MCF 10A (cell line): ENCODE data around the gene CEP128. TPM values are rescaled to one million over a fixed set of nuclear protein-coding genes. Genes with fewer than 3 reads are reported as not detected.

ENCODE experiments used
- BruUV-seq: library from RNA; stranded (reverse); fragments of 400-500 nt; replicated peaks from 2 replicates; lab custom pipeline; 2021; lab: Mats Ljungman, UMichigan
- CTCF ChIA-PET: fragments of 300-600 bp; sonication (Branson Sonifier 250); formaldehyde crosslinking; extraction: SDS; loops from one replicate; lab custom pipeline; 2021; ENCODE audit warnings: antibody characterized with exemption, inconsistent platforms; lab: Yijun Ruan, JAX
- POLR2A ChIA-PET: fragments of 300-600, 350-650 bp; sonication (Branson Sonifier 250); formaldehyde crosslinking; extraction: SDS; loops from one replicate; lab custom pipeline; 2020; ENCODE audit warnings: antibody characterized with exemption, inconsistent platforms; lab: Yijun Ruan, JAX
- DNase-seq: peaks from one replicate; pipeline ENCODE4 v3.0.0-alpha.2; 2018; ENCODE audit not compliant: unreplicated experiment
- H3K27ac Mint-ChIP-seq: one replicate; pipeline ENCODE4 v1.8.0; 2022; ENCODE audit warnings: mild to moderate bottlenecking, low read depth, mixed read lengths; ENCODE audit not compliant: unreplicated experiment
- H3K27me3 Mint-ChIP-seq: one replicate; pipeline ENCODE4 v1.8.0; 2022; ENCODE audit warnings: mixed read lengths; ENCODE audit not compliant: insufficient read depth, unreplicated experiment
- H3K36me3 Mint-ChIP-seq: one replicate; pipeline ENCODE4 v1.8.0; 2022; ENCODE audit warnings: mild to moderate bottlenecking, moderate library complexity, mixed read lengths; ENCODE audit not compliant: insufficient read depth, unreplicated experiment
- H3K4me1 Mint-ChIP-seq: one replicate; pipeline ENCODE4 v1.8.0; 2022; ENCODE audit warnings: mixed read lengths; ENCODE audit not compliant: insufficient read depth, unreplicated experiment
- H3K4me3 Mint-ChIP-seq: one replicate; pipeline ENCODE4 v1.8.0; 2022; ENCODE audit warnings: mild to moderate bottlenecking, moderate library complexity, mixed read lengths; ENCODE audit not compliant: unreplicated experiment
- H3K9me3 Mint-ChIP-seq: one replicate; pipeline ENCODE4 v1.8.0; 2022; ENCODE audit warnings: mixed read lengths; ENCODE audit not compliant: unreplicated experiment
- intact Hi-C: fragments of 100-400 bp; cut with micrococcal nuclease; formaldehyde crosslinking; loops from 2 replicates; pipeline ENCODE4 v1.14.1; 2022
- total RNA-seq: library from RNA; stranded (reverse); gene quantifications from 2 replicates; pipeline ENCODE4 v1.2.3, GENCODE V29; 2022
- TF ChIP-seq, protein P1 (sequence below): fragments of 200-600 bp; IDR thresholded peaks from one replicate; pipeline ENCODE4 v1.8.0; 2022; ENCODE audit warnings: antibody characterized with exemption, mild to moderate bottlenecking; ENCODE audit not compliant: unreplicated experiment

The CEP128 gene
- total RNA-seq, 1 experiment from 2014 or later, result 12.5 TPM

DNA sequence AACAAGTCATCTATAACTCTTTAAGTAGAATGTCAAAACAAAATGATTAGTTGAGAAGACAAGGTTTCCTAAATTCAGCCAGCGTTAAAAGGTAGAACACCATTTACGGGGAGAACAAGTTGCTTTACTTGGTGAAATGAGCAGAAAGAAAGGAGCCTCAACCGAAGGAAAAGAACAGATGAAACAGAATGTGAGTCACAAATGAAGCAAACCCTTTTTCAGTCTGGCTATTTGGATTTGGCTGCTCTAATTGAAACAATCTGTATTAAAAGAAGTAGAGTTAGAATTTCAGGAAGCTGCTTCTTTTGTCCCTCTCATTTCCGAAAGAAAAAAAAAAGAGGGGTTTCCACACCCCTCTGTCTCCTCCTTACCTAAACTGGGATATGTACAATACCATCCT, 34.6 kb downstream of the CEP128 start:
- intact Hi-C loops, result no loop called here
- Mint-ChIP-seq H3K4me1 (no peaks in the 10 kb centered on the region), H3K27ac (no peak overlapping the region), H3K36me3 (peaks cover 6% of the 10 kb centered on the region), H3K9me3 (no peaks in the 10 kb centered on the region), H3K27me3 (no peaks in the 10 kb centered on the region), H3K4me3 (no peak overlapping the region)
- no peak for DNase-seq
- CTCF ChIA-PET, result no interaction called here
- TF ChIP-seq, protein P1, sequence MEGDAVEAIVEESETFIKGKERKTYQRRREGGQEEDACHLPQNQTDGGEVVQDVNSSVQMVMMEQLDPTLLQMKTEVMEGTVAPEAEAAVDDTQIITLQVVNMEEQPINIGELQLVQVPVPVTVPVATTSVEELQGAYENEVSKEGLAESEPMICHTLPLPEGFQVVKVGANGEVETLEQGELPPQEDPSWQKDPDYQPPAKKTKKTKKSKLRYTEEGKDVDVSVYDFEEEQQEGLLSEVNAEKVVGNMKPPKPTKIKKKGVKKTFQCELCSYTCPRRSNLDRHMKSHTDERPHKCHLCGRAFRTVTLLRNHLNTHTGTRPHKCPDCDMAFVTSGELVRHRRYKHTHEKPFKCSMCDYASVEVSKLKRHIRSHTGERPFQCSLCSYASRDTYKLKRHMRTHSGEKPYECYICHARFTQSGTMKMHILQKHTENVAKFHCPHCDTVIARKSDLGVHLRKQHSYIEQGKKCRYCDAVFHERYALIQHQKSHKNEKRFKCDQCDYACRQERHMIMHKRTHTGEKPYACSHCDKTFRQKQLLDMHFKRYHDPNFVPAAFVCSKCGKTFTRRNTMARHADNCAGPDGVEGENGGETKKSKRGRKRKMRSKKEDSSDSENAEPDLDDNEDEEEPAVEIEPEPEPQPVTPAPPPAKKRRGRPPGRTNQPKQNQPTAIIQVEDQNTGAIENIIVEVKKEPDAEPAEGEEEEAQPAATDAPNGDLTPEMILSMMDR, result no peak
- POLR2A ChIA-PET, result no interaction called here
- BruUV-seq, result no TSS peak

DNA sequence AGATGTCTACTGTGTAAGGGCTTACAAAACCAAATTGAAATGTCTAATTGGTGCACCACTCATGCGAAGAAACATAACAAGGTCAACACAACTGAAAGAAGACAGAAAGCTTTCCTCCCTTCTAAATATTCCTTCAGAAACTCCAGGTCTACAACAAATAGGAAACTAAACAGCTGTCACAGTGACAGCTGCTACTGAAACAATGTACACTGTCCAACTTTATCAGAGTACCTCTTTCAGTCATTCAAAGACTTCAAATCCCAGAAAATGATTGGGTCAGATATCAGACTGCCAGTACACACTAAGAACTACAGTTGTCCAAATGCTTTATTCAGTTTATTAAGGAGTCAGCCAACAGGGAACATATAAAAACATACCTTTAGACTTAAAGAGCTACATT, 35.2 kb downstream of the CEP128 start:
- no peak for DNase-seq
- TF ChIP-seq, protein P1, result no peak
- no peak overlapping the region for H3K27ac Mint-ChIP-seq
- ChIA-PET CTCF (interaction anchor here (0.6 kb wide), 2 partner anchors 127 to 857 kb away, joined by 3 to 4 read pairs; no protein-coding TSS in a partner anchor), POLR2A (interaction anchor here (1.0 kb wide), 1 partner anchor 9 kb away, joined by 3 read pairs; no protein-coding TSS in a partner anchor)
- H3K36me3 Mint-ChIP-seq, result peaks cover 6% of the 10 kb centered on the region
- no peak overlapping the region for H3K4me3 Mint-ChIP-seq
- no peaks in the 10 kb centered on the region for H3K9me3 Mint-ChIP-seq
- no peaks in the 10 kb centered on the region for H3K4me1 Mint-ChIP-seq
- H3K27me3 Mint-ChIP-seq, result no peaks in the 10 kb centered on the region
- intact Hi-C loops, result no loop called here
- BruUV-seq, result no TSS peak

DNA sequence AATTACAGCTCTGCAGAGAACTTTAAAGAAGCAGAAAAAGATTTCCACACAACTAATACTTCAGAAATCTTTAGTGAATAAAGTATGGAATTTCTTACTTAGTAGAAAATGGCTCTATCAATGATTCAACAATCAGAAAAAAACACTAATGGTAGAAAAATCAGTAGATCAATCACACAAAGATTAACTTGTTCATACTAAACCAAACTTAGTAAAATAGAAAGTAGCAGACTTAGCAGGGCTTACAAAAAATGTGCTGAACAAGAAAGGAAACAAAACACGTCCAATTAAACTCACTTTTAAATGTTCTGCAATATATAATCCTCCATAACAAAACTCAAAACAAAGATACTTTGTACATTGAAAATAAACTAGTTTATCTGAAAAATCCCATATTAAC, 38.9 kb downstream of the CEP128 start:
- Mint-ChIP-seq H3K4me1 (no peaks in the 10 kb centered on the region), H3K27ac (no peak overlapping the region), H3K36me3 (no peaks in the 10 kb centered on the region)

DNA sequence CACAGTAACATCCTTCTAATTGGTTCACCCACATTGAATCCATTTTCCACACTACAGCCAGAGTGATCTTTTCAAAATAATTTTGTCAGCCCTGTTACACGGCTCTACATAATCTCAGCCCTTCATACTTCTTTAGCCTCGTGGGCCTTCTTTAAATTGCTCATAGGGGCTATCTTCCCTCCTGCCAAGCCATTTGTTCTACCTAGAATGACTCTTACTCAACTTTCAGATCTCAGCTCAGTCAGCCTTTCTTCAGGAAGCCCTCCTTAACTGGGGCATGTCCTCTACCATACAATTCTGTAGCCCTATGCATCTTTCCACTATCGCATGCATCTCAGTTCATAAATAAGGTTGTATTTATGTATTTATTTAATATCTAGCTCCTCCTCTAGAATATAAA, 39.7 kb downstream of the CEP128 start:
- H3K27ac Mint-ChIP-seq, result no peak overlapping the region
- ChIA-PET CTCF (no interaction called here), POLR2A (no interaction called here)
- no peak overlapping the region for H3K4me3 Mint-ChIP-seq
- TF ChIP-seq, protein P1, result no peak
- H3K27me3 Mint-ChIP-seq, result no peaks in the 10 kb centered on the region
- H3K4me1 Mint-ChIP-seq, result no peaks in the 10 kb centered on the region
- no peaks in the 10 kb centered on the region for H3K36me3 Mint-ChIP-seq
- BruUV-seq, result no TSS peak
- no peak for DNase-seq
- H3K9me3 Mint-ChIP-seq, result no peaks in the 10 kb centered on the region
- intact Hi-C loops, result no loop called here

More for the DNA sequence above, 38.9 kb downstream of the CEP128 start:
- BruUV-seq, result no TSS peak
- no peaks in the 10 kb centered on the region for H3K9me3 Mint-ChIP-seq
- no peak for DNase-seq
- intact Hi-C loops, result no loop called here
- no peak overlapping the region for H3K4me3 Mint-ChIP-seq
- H3K27me3 Mint-ChIP-seq, result no peaks in the 10 kb centered on the region
- TF ChIP-seq, protein P1, result no peak
- ChIA-PET POLR2A (no interaction called here), CTCF (no interaction called here)
